ENCODE measurements around the gene CFLAR.

DNA sequence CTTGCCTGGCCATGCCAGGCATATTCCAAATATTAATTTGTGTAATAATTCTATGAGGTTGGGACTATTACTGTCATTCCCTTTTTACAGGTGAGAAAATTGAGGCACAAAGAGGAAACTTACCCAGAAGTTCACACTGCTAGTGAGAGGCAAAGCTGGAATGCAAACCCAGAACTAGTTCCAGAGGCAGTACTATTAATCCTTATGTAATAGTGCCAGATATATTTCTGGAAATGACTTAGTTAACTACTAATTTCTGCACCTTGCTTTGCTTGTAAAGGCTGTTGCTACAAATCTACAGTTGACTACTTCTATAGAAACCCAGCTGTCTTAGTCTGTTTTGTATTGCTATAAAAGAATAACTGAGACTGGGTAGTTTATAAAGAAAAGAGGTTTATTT is 5.3 kb upstream of the CFLAR start:
- TF ChIP-seq, protein P1, sequence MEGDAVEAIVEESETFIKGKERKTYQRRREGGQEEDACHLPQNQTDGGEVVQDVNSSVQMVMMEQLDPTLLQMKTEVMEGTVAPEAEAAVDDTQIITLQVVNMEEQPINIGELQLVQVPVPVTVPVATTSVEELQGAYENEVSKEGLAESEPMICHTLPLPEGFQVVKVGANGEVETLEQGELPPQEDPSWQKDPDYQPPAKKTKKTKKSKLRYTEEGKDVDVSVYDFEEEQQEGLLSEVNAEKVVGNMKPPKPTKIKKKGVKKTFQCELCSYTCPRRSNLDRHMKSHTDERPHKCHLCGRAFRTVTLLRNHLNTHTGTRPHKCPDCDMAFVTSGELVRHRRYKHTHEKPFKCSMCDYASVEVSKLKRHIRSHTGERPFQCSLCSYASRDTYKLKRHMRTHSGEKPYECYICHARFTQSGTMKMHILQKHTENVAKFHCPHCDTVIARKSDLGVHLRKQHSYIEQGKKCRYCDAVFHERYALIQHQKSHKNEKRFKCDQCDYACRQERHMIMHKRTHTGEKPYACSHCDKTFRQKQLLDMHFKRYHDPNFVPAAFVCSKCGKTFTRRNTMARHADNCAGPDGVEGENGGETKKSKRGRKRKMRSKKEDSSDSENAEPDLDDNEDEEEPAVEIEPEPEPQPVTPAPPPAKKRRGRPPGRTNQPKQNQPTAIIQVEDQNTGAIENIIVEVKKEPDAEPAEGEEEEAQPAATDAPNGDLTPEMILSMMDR (IDR thresholded peaks at IDR 0.05) = no peak
- TF ChIP-seq EZH2 (IDR thresholded peaks at IDR 0.05) = no peak
- TF ChIP-seq EZH2phosphoT487 (IDR thresholded peaks at IDR 0.05) = no peak
